Esophagus muscularis mucosa (tissue), 4 donors: ENCODE results near the gene PLD2. TPM values are rescaled to one million over a fixed set of nuclear protein-coding genes. Genes with fewer than 3 reads are reported as not detected.

ENCODE experiments used
- DNase-seq: peaks from one replicate; pipeline ENCODE4 v3.0.0-alpha.2; 2017; ENCODE audit errors: extremely low spot score
- H3K27ac ChIP-seq, 4 donors: fragments of 200-600 bp; sonication (generic); replicated peaks in 1 of 4; 1 replicate in 3 of 4; 2 replicates in 1 of 4; pipeline ENCODE4 v1.5.1; 2016 to 2019; ENCODE audit warnings: mild to moderate bottlenecking in 1 of 4
- H3K27me3 ChIP-seq, 4 donors: fragments of 200-600 bp; sonication (generic); one replicate each; pipeline versions ENCODE4 v1.5.1 to v1.6.0; 2016 to 2019
- H3K36me3 ChIP-seq, 4 donors: fragments of 200-600 bp; sonication (generic); one replicate each; pipeline ENCODE4 v1.5.1; 2016 to 2019
- H3K4me1 ChIP-seq, 4 donors: fragments of 200-600 bp; sonication (generic); one replicate each; pipeline ENCODE4 v1.5.1; 2016 to 2019
- H3K4me3 ChIP-seq, 4 donors: fragments of 200-600 bp; sonication (generic); 1 replicate in 2 of 4; 2 replicates in 2 of 4; pipeline ENCODE4 v1.5.1; 2016 to 2019; ENCODE audit warnings: mild to moderate bottlenecking in 4 of 4, moderate library complexity in 1 of 4
- H3K9me3 ChIP-seq, 4 donors: fragments of 200-600 bp; sonication (generic); 1 replicate in 3 of 4; 2 replicates in 1 of 4; pipeline ENCODE4 v1.5.1; 2016 to 2019
- CTCF ChIP-seq, 3 experiments: fragments of 200-600 bp in 2 of 3; fragments of 450-650 bp in 1 of 3; sonication (generic) in 2 of 3; IDR thresholded peaks; one replicate each; pipeline ENCODE4 v1.5.1; 2017 to 2019; ENCODE audit warnings: antibody characterized with exemption in 3 of 3, mild to moderate bottlenecking in 2 of 3, moderate library complexity in 1 of 3
- EP300 ChIP-seq: sonication (generic); formaldehyde crosslinking; IDR thresholded peaks from one replicate; pipeline ENCODE4 v1.6.1; 2017; ENCODE audit warnings: antibody characterized with exemption
- POLR2A ChIP-seq: fragments of 450-650 bp; IDR thresholded peaks from one replicate; pipeline ENCODE4 v1.6.1; 2017; ENCODE audit warnings: antibody characterized with exemption, moderate library complexity, mild to moderate bottlenecking, low read depth
- POLR2AphosphoS5 ChIP-seq, 2 donors: sonication (generic); formaldehyde crosslinking; IDR thresholded peaks; one replicate each; pipeline ENCODE4 v1.6.1; 2017; ENCODE audit warnings: antibody characterized with exemption in 2 of 2
- WGBS: methylation state at CpG from one replicate; pipeline ENCODE4 v1.1.5; 2018; 5-methylcytosine and 5-hydroxymethylcytosine counted together
- intact Hi-C: fragments of 100-400 bp; cut with DNase I; formaldehyde crosslinking; loops from one replicate; pipeline ENCODE4 v1.15.1; 2023
- total RNA-seq, 4 donors: library from RNA; depleted of rRNA; stranded (reverse); fragments of >200 nt; gene quantifications; one replicate each; pipeline versions ENCODE4 v1.1.0 to v1.2.1, GENCODE V29; 2016

The PLD2 gene
- total RNA-seq, 4 donors from 2014 or later = 9.6 to 15.2 (median 12.0) TPM

- peaks cover 17 to 75% (median 51%) of the 10 kb centered on the region in 4 donors for H3K36me3 ChIP-seq
- 92% methylated on average over 7 of the region's 7 CpGs for WGBS
- no peaks in the 10 kb centered on the region for H3K4me1 ChIP-seq
- no peaks in the 10 kb centered on the region for H3K27me3 ChIP-seq
- no peak for TF ChIP-seq POLR2AphosphoS5 (IDR thresholded peaks at IDR 0.05)
- TF ChIP-seq POLR2A = no peak
- no peak for TF ChIP-seq CTCF (IDR thresholded peaks at IDR 0.05)
- TF ChIP-seq EP300 = no peak
- DNase-seq = no peak
- no peak overlapping the region for H3K27ac ChIP-seq
- no peaks in the 10 kb centered on the region for H3K9me3 ChIP-seq
- intact Hi-C loops = no loop called here
- H3K4me3 ChIP-seq = no peak overlapping the region
These were observed 8.2 kb downstream of the PLD2 start for GRCh38 chr17:4815043-4815675.

DNA sequence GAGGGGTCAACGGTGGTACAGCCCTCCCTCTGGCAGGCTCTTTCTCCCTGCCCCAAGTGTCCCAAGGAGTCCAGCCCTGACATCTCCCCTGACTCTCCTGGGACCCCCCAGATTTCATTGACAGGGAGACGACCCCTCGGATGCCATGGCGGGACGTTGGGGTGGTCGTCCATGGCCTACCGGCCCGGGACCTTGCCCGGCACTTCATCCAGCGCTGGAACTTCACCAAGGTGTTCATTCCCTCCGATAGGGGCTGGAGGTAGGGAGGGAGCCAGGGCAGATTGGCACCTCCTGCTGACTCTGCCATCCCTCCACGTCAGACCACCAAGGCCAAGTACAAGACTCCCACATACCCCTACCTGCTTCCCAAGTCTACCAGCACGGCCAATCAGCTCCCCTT lies 9.9 kb downstream of the PLD2 start:
- H3K4me1 ChIP-seq = no peaks in the 10 kb centered on the region
- DNase-seq = no peak
- no peak overlapping the region for H3K27ac ChIP-seq
- no peak overlapping the region for H3K4me3 ChIP-seq
- intact Hi-C loops = no loop called here
- H3K9me3 ChIP-seq = no peaks in the 10 kb centered on the region
- 98% methylated on average over 13 of the region's 13 CpGs for WGBS
- H3K27me3 ChIP-seq = no peaks in the 10 kb centered on the region
- peaks cover 16 to 77% (median 56%) of the 10 kb centered on the region in 4 donors for H3K36me3 ChIP-seq
- TF ChIP-seq EP300 = no peak
- TF ChIP-seq CTCF (IDR thresholded peaks at IDR 0.05) = no peak
- no peak for TF ChIP-seq POLR2AphosphoS5 (IDR thresholded peaks at IDR 0.05)
- TF ChIP-seq POLR2A = no peak

- H3K27ac ChIP-seq = no peak overlapping the region
- no peak for DNase-seq
- intact Hi-C loops = no loop called here
- 83% methylated on average over 12 of the region's 12 CpGs for WGBS
- H3K27me3 ChIP-seq = no peaks in the 10 kb centered on the region
- H3K4me3 ChIP-seq = no peak overlapping the region
- H3K4me1 ChIP-seq = no peaks in the 10 kb centered on the region
- TF ChIP-seq EP300 (no peak), POLR2A (no peak), POLR2AphosphoS5 (IDR thresholded peaks at IDR 0.05) (no peak), CTCF (IDR thresholded peaks at IDR 0.05) (no peak)
- peaks cover 16 to 89% (median 69%) of the 10 kb centered on the region in 4 donors for H3K36me3 ChIP-seq
- no peaks in the 10 kb centered on the region for H3K9me3 ChIP-seq
These were observed 11.3 kb downstream of the PLD2 start for GRCh38 chr17:4818276-4818675.

GRCh38 chr17:4822835-4823234 lies 15.9 kb downstream of the PLD2 start:
- no peaks in the 10 kb centered on the region for H3K27me3 ChIP-seq
- TF ChIP-seq POLR2AphosphoS5 (IDR thresholded peaks at IDR 0.05) (no peak), EP300 (no peak), POLR2A (no peak), CTCF (IDR thresholded peaks at IDR 0.05) (no peak)
- H3K4me1 ChIP-seq = no peaks in the 10 kb centered on the region
- no peak overlapping the region for H3K27ac ChIP-seq
- WGBS = no CpG with 5 or more reads among the region's 3 CpGs
- no peaks in the 10 kb centered on the region for H3K9me3 ChIP-seq
- intact Hi-C loops = no loop called here
- no peak for DNase-seq
- peaks cover 0 to 60% (median 45%) of the 10 kb centered on the region in 4 donors for H3K36me3 ChIP-seq
- no peak overlapping the region for H3K4me3 ChIP-seq
